Common myeloid progenitor, CD34-positive (primary cell): Measurements from ENCODE around the gene EXOC6.

Experiments
- CTCF ChIA-PET: fragments of 350-600 bp; sonication (Branson Sonifier 250); formaldehyde crosslinking; loops from one replicate; lab custom pipeline; 2021; ENCODE audit warnings: antibody characterized with exemption; lab: Charles Lee
- POLR2A ChIA-PET: fragments of 350-600 bp; sonication (Branson Sonifier 250); formaldehyde crosslinking; loops from one replicate; lab custom pipeline; 2021; ENCODE audit warnings: antibody characterized with exemption; lab: Charles Lee
- DNase-seq, 3 donors: peaks; one replicate each; pipeline versions ENCODE4 v3.0.0 to v3.0.0-alpha.2; 2013
- H3K27ac ChIP-seq, 2 experiments: 1 replicate in 1 of 2; 2 replicates in 1 of 2; pipeline ENCODE4 v1.7.0; 2013; ENCODE audit warnings: inconsistent platforms in 2 of 2, low read length in 2 of 2, mild to moderate bottlenecking in 2 of 2, low read depth in 1 of 2, moderate library complexity in 1 of 2; ENCODE audit not compliant: severe bottlenecking in 2 of 2, insufficient read depth in 1 of 2, poor library complexity in 1 of 2
- H3K27me3 ChIP-seq, 5 experiments: replicated peaks in 2 of 5; 1 replicate in 3 of 5; 2 replicates in 2 of 5; pipeline versions ENCODE4 v1.6.1 to v1.7.0; 2013; ENCODE audit warnings: low read length in 4 of 5, mild to moderate bottlenecking in 2 of 5, moderate library complexity in 2 of 5, inconsistent platforms in 1 of 5; ENCODE audit not compliant: insufficient read depth in 5 of 5, control insufficient read depth in 4 of 5
- H3K36me3 ChIP-seq, 4 experiments: 1 replicate in 2 of 4; 2 replicates in 2 of 4; pipeline versions ENCODE4 v1.6.1 to v1.7.0; 2013; ENCODE audit warnings: low read length in 3 of 4, control low read depth in 1 of 4, mild to moderate bottlenecking in 1 of 4; ENCODE audit not compliant: control insufficient read depth in 4 of 4, insufficient read depth in 4 of 4
- H3K4me1 ChIP-seq, 4 experiments: 1 replicate in 3 of 4; 2 replicates in 1 of 4; pipeline versions ENCODE4 v1.6.1 to v1.7.1; 2013; ENCODE audit warnings: low read length in 3 of 4, mild to moderate bottlenecking in 3 of 4, control low read depth in 1 of 4, inconsistent platforms in 1 of 4, moderate library complexity in 1 of 4; ENCODE audit not compliant: control insufficient read depth in 4 of 4, insufficient read depth in 4 of 4; ENCODE audit errors: control extremely low read depth in 1 of 4
- H3K4me3 ChIP-seq, 7 experiments: 1 replicate in 4 of 7; 2 replicates in 3 of 7; pipeline versions ENCODE4 v1.5.1 to v1.7.0; 2013; ENCODE audit warnings: mild to moderate bottlenecking in 7 of 7, low read length in 6 of 7, moderate library complexity in 6 of 7, inconsistent platforms in 2 of 7, low read depth in 2 of 7, control low read depth in 1 of 7; ENCODE audit not compliant: insufficient read depth in 4 of 7, control insufficient read depth in 1 of 7; ENCODE audit errors: extremely low read depth in 1 of 7
- H3K9me3 ChIP-seq, 5 experiments: 1 replicate in 4 of 5; 2 replicates in 1 of 5; pipeline versions ENCODE4 v1.6.1 to v1.7.1; 2013; ENCODE audit warnings: low read length in 4 of 5, mild to moderate bottlenecking in 2 of 5, inconsistent platforms in 1 of 5, low read depth in 1 of 5, moderate library complexity in 1 of 5; ENCODE audit not compliant: control insufficient read depth in 4 of 5, insufficient read depth in 2 of 5; ENCODE audit errors: control extremely low read depth in 1 of 5
- WGBS: methylation state at CpG from one replicate; pipeline ENCODE4 v1.1.5; 2013; ENCODE audit not compliant: insufficient coverage; 5-methylcytosine and 5-hydroxymethylcytosine counted together

Gene EXOC6

GRCh38 chr10:93068411-93069244 is 220.3 kb downstream of the EXOC6 start:
- peaks cover 14 to 99% (median 77%) of the 10 kb centered on the region in 5 experiments for H3K27me3 ChIP-seq
- H3K4me3 ChIP-seq = peak overlapping the region in 6 of 7 experiments; percentile 13 to 61 (median 46)

GRCh38 chr10:93069245-93069561 is 220.9 kb downstream of the EXOC6 start:
- 33% methylated on average over 4 of the region's 10 CpGs for WGBS
- no peak overlapping the region for H3K27ac ChIP-seq

More at GRCh38 chr10:93068411-93069244, 220.3 kb downstream of the EXOC6 start:
- 2% methylated on average over 70 of the region's 73 CpGs for WGBS
- DNase-seq = peak in 1 of 3 donors; percentile 59
- H3K4me1 ChIP-seq = peaks cover 0 to 49% (median 45%) of the 10 kb centered on the region in 4 experiments
- ChIA-PET POLR2A (no interaction called here), CTCF (interaction anchor here (1.2 to 7.2 kb wide), 4 partner anchors 8 to 182 kb away, joined by 3 to 76 read pairs (median 4); partner anchors contain the start of gene CYP26A1)
- H3K36me3 ChIP-seq = no peaks in the 10 kb centered on the region
- no peaks in the 10 kb centered on the region for H3K9me3 ChIP-seq
- H3K27ac ChIP-seq = no peak overlapping the region

GRCh38 chr10:93070378-93071176 is 222.3 kb downstream of the EXOC6 start:
- H3K4me1 ChIP-seq = peaks cover 0 to 65% (median 63%) of the 10 kb centered on the region in 4 experiments
- POLR2A ChIA-PET = no interaction called here
- peaks cover 6 to 99% (median 71%) of the 10 kb centered on the region in 5 experiments for H3K27me3 ChIP-seq
- no peak for DNase-seq
- no peaks in the 10 kb centered on the region for H3K36me3 ChIP-seq
- 78% methylated on average over 5 of the region's 5 CpGs for WGBS
- H3K9me3 ChIP-seq = no peaks in the 10 kb centered on the region
- no peak overlapping the region for H3K4me3 ChIP-seq
- peak overlapping the region in 1 of 2 experiments; percentile 28 for H3K27ac ChIP-seq
- CTCF ChIA-PET = interaction anchor here (0.7 to 2.6 kb wide), 4 partner anchors 8 to 287 kb away, joined by 3 to 8 read pairs (median 5); no protein-coding TSS in a partner anchor

More at GRCh38 chr10:93069245-93069561, 220.9 kb downstream of the EXOC6 start:
- H3K4me1 ChIP-seq = peaks cover 0 to 54% (median 50%) of the 10 kb centered on the region in 4 experiments
- peaks cover 14 to 99% (median 72%) of the 10 kb centered on the region in 5 experiments for H3K27me3 ChIP-seq
- H3K4me3 ChIP-seq = peak overlapping the region in 1 of 7 experiments; percentile 61
- H3K9me3 ChIP-seq = no peaks in the 10 kb centered on the region
- POLR2A ChIA-PET = interaction anchor here (0.6 kb wide), 1 partner anchor 11 kb away, joined by 3 read pairs; no protein-coding TSS in a partner anchor
- CTCF ChIA-PET = interaction anchor here (2.6 kb wide), 1 partner anchor 7 kb away, joined by 8 read pairs; no protein-coding TSS in a partner anchor
- no peak for DNase-seq
- no peaks in the 10 kb centered on the region for H3K36me3 ChIP-seq

GRCh38 chr10:93071177-93071472 is 222.8 kb downstream of the EXOC6 start:
- H3K27me3 ChIP-seq = peaks cover 5 to 99% (median 73%) of the 10 kb centered on the region in 5 experiments
- POLR2A ChIA-PET = no interaction called here
- no peaks in the 10 kb centered on the region for H3K36me3 ChIP-seq
- no peak overlapping the region for H3K4me3 ChIP-seq
- peaks cover 0 to 61% (median 57%) of the 10 kb centered on the region in 4 experiments for H3K4me1 ChIP-seq
- no peaks in the 10 kb centered on the region for H3K9me3 ChIP-seq
- H3K27ac ChIP-seq = no peak overlapping the region
- WGBS = 85% methylated on average over 3 of the region's 7 CpGs
- DNase-seq = no peak
- CTCF ChIA-PET = interaction anchor here (1.5 to 2.6 kb wide), 3 partner anchors 9 to 286 kb away, joined by 3 to 8 read pairs (median 6); no protein-coding TSS in a partner anchor

GRCh38 chr10:93071674-93072224 is 223.4 kb downstream of the EXOC6 start:
- H3K4me3 ChIP-seq = peak overlapping the region; percentile 0 to 72 (median 51)
- DNase-seq = peak in 1 of 3 donors; percentile 30
- H3K27me3 ChIP-seq = peaks cover 9 to 99% (median 72%) of the 10 kb centered on the region in 5 experiments
- WGBS = under 1% methylated on average over 35 of the region's 37 CpGs
- CTCF ChIA-PET = interaction anchor here (1.8 to 8.6 kb wide), 3 partner anchors 7 to 285 kb away, joined by 6 to 76 read pairs (median 8); no protein-coding TSS in a partner anchor
- POLR2A ChIA-PET = no interaction called here
- no peaks in the 10 kb centered on the region for H3K9me3 ChIP-seq
- no peaks in the 10 kb centered on the region for H3K36me3 ChIP-seq
- H3K4me1 ChIP-seq = peaks cover 0 to 58% (median 54%) of the 10 kb centered on the region in 4 experiments
- peak overlapping the region in 1 of 2 experiments; percentile 62 for H3K27ac ChIP-seq

GRCh38 chr10:93072225-93072712 is 223.9 kb downstream of the EXOC6 start:
- ChIA-PET POLR2A (no interaction called here), CTCF (interaction anchor here (1.2 to 8.6 kb wide), 3 partner anchors 7 to 284 kb away, joined by 4 to 76 read pairs (median 6); no protein-coding TSS in a partner anchor)
- peak in 1 of 3 donors; percentile 33 for DNase-seq
- Histone ChIP-seq H3K4me3 (peak overlapping the region; percentile 0 to 72 (median 51)), H3K27ac (peak overlapping the region in 1 of 2 experiments; percentile 62), H3K27me3 (peaks cover 9 to 98% (median 70%) of the 10 kb centered on the region in 5 experiments), H3K9me3 (no peaks in the 10 kb centered on the region), H3K4me1 (peaks cover 0 to 58% (median 54%) of the 10 kb centered on the region in 4 experiments), H3K36me3 (no peaks in the 10 kb centered on the region)
- under 1% methylated on average over 23 of the region's 27 CpGs for WGBS
